GM10248 (cell line): ENCODE measurements around the gene ABLIM2.

Source experiments
- CTCF ChIA-PET: fragments of 300-600 bp; sonication (Branson Sonifier 250); formaldehyde crosslinking; extraction: SDS; loops from one replicate; lab custom pipeline; 2021; ENCODE audit warnings: antibody characterized with exemption; lab: Yijun Ruan, JAX
- POLR2A ChIA-PET: fragments of 350-650 bp; sonication (Branson Sonifier 250); formaldehyde crosslinking; extraction: SDS; loops from one replicate; lab custom pipeline; 2020; ENCODE audit warnings: antibody characterized with exemption; lab: Yijun Ruan, JAX
- DNase-seq: peaks from one replicate; pipeline ENCODE4 v3.0.0; 2012; ENCODE audit errors: extremely low spot score
- CTCF ChIP-seq: IDR thresholded peaks from 2 replicates; pipeline ENCODE4 v1.5.1; 2012; ENCODE audit warnings: mild to moderate bottlenecking, low read depth; ENCODE audit errors: extremely low read depth, missing control alignments, control extremely low read depth

Gene ABLIM2

DNA sequence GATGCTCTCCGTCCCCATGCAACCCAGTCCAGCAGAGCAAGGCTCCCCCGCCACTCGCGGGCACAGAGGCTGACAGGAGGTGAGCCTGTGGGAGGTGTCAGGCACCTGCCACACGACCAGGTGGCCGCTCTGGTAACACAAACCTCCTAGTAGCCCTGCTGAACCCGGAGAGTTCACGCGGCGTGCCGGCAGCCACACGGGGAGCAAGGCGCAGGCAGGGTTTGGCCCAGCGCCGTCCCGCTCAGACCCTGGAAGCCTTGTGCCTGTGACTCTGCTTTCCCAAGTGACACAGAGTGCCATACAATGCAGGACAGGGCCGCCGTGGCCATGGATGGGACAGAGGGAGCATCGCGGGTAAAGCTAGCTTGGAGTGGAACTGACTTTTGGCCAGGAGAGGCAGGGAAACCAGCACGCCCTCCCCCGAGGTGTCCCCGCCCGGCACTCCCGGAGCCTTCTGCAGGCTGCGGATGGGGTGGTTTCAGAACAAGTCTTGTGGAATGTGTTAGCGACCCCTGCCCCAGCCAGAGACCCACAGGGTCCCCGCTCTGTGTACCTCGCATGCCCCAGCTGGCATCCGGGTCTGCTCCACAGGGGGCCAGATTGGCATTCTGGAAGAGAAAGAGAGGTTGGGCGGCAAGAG lies 174.2 kb downstream of the ABLIM2 start:
- POLR2A ChIA-PET = no interaction called here
- CTCF ChIA-PET = interaction anchor here (1.0 to 5.7 kb wide), 3 partner anchors 53 to 180 kb away, joined by 3 to 146 read pairs (median 3); no protein-coding TSS in a partner anchor
- DNase-seq = no peak
- no peak for TF ChIP-seq CTCF

GRCh38 chr4:7983296-7983695 lies 175.3 kb downstream of the ABLIM2 start:
- CTCF ChIA-PET = interaction anchor here (1.0 to 1.3 kb wide), 2 partner anchors 178 to 179 kb away, joined by 3 to 4 read pairs; no protein-coding TSS in a partner anchor
- POLR2A ChIA-PET = no interaction called here
- DNase-seq = no peak
- TF ChIP-seq CTCF = no peak

- no peak for TF ChIP-seq CTCF
- DNase-seq = no peak
- ChIA-PET CTCF (interaction anchor here (1.0 to 1.7 kb wide), 3 partner anchors 177 to 180 kb away, joined by 4 to 6 read pairs (median 5); no protein-coding TSS in a partner anchor), POLR2A (no interaction called here)
Observed at GRCh38 chr4:7981738-7982394, 176.7 kb downstream of the ABLIM2 start.

GRCh38 chr4:7980036-7980435 lies 178.6 kb downstream of the ABLIM2 start:
- CTCF ChIA-PET = interaction anchor here (2.2 kb wide), 1 partner anchor 178 kb away, joined by 7 read pairs; no protein-coding TSS in a partner anchor
- TF ChIP-seq CTCF = no peak
- no peak for DNase-seq
- POLR2A ChIA-PET = no interaction called here

- CTCF ChIA-PET = interaction anchor here (2.2 to 2.7 kb wide), 2 partner anchors 8 to 177 kb away, joined by 7 to 9 read pairs; no protein-coding TSS in a partner anchor
- POLR2A ChIA-PET = no interaction called here
- no peak for TF ChIP-seq CTCF
- DNase-seq = no peak
Observed at GRCh38 chr4:7979652-7979968, 179.0 kb downstream of the ABLIM2 start.

DNA sequence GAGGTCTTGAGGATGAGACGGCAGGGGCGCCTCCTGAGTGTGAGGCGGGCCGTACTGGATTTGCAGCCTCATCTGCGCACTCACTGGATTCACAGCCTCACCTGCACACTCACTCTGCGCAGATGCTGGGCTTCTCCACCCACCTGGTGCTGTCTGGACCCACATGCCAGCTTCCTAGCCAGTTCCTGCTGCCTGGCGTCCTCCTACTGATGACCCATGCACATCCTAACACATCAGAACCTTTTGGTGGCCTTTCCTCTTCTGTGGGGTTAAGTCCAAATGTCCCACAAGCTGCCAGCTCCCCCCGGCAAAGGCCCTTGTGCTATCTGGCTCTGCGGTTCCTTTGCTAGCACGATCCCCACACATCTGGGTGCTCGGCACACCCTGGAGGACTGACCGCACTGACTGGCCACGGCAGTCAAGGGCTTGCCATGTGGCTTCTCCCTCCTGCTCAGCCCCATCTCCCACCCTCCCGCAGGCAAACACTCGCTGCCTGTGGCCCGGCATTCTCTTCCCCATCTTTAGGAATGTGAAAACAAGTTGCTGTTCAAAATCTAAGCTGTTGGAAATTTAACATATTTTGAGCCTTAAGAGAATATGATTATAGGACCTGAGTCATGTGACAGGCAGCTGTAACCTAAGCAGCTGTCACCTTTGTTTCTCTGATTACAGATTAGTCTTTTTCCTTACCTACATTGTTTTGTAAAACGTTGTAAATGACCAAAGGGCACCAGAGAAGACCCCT lies 179.5 kb downstream of the ABLIM2 start:
- CTCF ChIA-PET = interaction anchor here (0.8 to 2.7 kb wide), 4 partner anchors 9 to 177 kb away, joined by 3 to 9 read pairs (median 5); no protein-coding TSS in a partner anchor
- no peak for DNase-seq
- POLR2A ChIA-PET = no interaction called here

More for the DNA sequence above, 179.5 kb downstream of the ABLIM2 start:
- no peak for TF ChIP-seq CTCF
